ENCODE measurements around the gene TMEM203.

TMEM203 gene

DNA sequence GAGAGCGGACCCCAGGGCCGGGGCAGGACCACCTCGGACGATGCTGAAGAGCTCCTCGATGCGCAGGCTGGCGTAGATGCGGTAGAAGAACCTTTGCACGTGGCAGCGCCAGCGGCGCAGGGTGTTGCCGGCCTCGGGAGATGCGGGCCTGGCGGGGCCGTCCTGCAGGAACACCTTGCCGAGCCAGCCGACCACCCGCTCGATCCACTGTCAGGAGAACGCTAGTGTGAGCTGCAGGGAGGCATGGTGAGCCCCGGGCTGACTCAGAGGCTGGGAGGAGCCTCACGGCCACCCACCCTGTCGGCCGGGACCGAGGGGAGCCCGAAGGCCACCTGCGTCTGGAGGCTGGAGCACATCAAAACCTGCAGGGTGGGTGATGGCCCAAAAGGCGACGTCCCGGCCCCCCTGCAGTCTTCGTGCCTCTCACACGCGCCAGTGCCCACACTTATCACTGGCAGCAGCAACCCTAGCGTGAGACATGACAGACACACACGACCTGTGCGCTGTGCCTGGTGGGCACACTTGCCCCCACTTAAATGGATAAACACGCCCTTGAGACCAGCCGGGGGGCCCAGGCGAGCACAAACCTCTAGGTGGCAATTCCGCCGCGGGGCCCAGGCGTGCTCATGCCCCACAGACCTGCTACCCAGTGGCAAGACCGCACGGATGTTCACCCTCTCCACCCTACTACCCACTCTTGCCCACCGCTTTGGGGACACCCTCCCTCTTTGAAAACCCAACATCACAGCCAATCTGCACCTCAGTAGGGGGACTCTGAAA, 20.4 kb downstream of the TMEM203 start:
- in situ Hi-C loops (cut with MboI; ENCODE audit: low sequenced_read_pairs): no loop called here

DNA sequence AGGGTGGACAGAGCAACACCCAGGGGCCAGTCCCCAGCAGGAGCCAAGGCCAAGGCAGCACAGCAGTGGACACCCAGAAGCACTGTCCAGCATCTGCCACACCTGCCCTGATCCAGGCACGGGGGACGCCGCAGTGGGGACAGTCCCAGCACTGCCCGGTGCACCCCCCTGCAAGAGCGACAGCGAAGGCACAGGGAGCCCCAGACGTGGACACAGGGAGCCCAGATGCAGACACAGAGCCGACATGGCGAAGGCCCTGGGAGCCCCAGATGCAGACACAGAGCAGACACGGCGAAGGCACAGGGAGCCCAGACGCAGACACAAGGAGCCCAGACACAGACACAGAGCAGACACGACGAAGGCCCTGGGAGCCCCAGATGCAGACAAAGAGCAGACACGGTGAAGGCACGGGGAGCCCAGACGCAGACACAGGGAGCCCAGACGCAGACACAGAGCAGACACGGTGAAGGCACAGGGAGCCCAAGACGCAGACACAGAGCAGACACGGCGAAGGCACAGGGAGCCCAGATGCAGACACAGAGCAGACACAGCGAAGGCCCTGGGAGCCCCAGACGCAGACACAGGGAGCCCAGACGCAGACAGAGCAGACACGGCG, 21.4 kb downstream of the TMEM203 start:
- in situ Hi-C loops (cut with MboI; ENCODE audit: low sequenced_read_pairs): no loop called here

DNA sequence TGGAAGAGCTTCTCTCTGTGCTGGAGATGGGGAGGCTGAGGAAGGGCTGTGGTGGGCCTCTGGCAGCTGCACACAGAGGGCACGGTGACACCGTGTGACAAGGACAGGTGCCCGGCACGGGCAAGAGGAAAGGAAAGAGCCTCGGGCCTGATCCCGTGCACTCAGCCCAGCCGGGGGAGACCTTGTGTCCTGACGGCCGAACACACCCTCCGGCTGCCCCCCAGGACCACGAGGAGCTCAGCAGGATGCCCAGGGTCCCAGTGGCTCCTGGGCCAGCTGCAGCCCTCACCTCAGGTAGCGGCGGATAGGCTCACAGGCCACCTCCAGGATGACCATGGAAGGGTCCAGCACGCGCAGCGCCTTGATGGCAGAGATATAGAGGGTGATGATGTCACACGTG, 22.6 kb downstream of the TMEM203 start:
- in situ Hi-C loops (cut with MboI; ENCODE audit: low sequenced_read_pairs): no loop called here

DNA sequence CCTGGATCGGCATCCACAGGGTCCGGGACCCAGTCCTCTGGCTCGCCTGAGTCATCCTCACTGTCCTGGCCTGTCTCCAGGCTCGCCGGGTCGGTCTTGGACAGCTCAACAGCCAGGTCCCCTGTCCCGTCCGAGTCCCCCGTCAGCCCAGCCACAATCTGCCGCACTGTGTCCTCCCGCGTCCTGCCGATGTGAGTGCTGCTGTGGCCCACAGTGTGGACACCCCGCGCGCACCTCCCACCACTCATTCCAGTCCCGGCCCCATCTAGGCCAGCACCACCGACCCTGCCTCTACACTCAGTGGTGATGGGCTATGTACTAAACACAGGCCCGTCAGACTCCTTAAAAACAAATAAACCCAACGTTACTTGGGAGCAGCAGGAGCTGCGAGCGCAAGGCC, 23.8 kb downstream of the TMEM203 start:
- in situ Hi-C loops (cut with MboI; ENCODE audit: low sequenced_read_pairs): no loop called here

DNA sequence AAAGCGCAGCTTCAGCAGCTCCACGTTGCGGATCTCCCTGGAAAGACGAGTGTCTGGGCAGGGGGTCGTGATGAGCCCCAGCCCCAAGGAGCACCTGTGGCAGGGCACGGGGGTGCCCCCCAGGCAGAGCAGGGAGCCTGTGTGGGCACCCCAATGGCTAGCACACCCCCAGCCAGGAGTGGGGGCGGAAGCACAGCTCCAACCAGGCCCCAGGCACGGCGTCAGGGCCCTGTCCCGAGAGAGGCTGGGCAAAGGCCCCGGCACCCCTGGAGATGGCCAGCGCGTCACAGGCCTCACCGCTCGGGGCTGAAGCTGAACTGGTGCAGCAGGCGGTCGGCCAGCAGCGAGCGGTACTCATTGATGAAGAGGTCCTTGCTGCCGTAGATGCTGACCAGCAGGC, 25.0 kb downstream of the TMEM203 start:
- in situ Hi-C loops (cut with MboI; ENCODE audit: low sequenced_read_pairs): no loop called here

DNA sequence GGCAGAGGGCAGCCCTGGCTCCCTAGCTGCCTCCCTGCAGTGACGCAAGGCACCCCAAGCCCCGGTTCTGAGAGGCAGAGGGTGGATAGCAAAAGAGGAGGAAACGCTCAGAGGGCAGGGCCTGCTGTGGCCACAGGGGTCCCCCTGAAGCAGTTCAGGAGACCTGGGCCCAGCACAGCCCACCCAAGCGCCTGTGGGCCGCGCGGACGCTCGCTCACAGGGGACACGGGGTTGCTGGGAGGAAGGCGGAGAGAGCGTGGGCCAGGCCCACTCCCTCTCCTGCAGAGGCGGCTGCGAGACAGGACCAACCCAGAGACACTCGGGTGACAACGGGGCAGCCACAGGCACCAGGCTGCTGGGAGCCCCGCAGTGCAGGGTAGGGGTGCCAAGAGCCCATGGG, 25.7 kb downstream of the TMEM203 start:
- in situ Hi-C loops (cut with MboI; ENCODE audit: low sequenced_read_pairs): no loop called here

DNA sequence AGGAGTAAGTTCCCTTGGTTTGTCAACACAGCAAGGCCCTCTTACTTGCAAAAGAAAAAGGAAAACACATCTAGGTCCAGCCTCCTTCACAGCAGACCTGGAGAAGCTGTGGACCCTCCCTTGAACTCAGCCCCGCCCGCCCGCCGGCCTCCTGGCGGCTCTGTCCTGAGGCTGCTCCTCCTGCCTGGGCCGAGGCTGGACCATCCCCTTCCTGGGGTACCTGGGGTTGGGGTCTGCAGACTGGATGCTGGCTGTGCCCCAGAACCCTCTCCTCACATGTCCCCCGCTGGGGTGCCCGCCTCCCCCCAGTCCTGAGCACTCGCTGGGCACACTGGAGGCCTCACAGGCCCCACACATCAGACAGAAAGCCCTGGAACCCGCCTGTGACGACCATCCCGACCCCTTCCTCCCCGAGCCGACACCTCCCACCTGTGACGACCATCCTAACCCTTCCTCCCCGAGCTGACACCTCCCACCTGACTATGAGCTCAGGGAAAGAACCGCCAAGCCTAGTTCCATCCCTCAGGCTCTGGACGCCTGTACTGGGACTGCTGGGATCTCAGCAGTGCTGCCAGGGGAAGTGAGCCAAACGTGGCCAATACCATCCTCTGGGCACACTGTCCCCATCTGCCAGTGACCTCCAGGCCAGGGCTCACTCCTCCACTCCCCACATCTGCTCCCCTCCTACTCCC, 26.4 kb downstream of the TMEM203 start:
- in situ Hi-C loops (cut with MboI; ENCODE audit: low sequenced_read_pairs): no loop called here

DNA sequence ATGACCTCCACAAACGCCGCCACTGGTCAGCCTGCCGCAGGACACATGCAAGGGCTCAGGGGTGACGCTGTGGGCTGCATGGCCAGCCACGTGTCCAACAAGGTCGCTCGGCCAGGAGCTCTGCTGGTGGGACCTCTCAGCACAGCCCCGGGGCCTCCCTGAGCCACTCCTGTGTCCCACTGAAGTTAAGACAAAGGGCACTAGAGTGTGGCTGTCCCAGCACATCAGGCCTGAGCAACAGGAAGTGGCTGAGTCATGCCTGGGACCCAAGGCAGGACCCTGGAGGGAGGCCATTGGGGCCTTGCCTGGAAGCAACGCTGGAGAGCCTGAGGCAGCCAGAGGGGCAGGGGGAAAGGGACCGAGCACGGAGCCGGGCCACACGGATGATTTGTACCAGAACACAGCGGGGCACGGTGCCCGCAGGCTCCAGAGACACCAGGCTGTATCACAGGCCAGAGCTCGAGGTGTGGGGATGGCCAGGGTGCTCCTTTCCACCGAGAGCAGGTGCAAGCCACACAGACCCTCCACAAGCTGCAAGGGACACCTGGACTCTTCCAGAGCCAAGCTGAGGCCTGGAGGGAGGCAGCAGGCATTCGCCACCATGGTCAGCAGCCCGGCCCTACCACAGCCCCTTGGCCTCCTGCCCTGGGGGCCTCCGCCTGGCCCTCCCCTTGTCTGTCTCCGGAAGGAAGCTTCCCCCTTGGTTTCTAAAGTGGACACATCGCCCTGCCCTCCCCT, 27.1 kb downstream of the TMEM203 start:
- in situ Hi-C loops (cut with MboI; ENCODE audit: low sequenced_read_pairs): no loop called here

DNA sequence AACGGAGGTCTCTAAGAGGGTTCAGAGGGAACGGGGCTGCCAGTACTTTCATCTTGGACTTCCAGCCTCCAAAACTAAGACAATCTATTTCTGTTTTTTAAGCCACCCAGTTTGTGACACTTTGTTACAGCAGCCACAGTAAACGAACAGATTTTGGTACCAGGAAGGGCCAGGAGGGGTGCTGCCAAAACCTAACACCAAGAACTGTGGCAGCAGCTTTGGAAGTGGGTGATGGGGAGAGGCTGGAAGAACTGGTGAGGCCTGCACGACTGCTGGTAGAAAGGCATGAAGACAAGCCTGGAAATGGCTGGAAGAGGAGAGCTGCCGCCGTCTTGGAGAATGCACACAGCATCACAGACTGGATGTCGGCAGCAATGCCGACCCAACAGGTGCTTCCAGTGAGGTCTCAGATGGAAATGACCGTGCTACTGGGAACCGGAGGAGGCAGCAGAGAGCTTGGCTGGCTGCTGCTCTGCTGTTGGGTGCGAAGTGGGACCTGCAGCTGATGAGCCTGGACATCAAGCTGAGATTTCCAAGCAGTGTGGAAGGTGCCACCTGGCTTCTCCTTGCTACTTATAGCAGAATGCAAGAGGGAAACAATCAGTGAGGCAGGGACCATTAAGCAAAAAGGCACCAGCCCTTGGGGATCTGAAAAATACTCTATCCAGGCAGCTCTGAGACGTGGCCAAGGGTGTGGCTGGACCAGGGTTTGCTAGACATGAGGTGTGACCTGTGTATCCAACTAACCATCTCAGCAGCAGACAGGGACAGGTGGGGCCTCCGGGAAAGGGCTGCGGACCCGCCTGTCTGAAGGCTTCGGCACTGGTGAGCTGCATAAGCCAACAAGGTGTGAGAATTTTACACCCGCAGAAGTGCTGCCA, 28.9 kb downstream of the TMEM203 start:
- in situ Hi-C loops (cut with MboI; ENCODE audit: low sequenced_read_pairs): no loop called here

DNA sequence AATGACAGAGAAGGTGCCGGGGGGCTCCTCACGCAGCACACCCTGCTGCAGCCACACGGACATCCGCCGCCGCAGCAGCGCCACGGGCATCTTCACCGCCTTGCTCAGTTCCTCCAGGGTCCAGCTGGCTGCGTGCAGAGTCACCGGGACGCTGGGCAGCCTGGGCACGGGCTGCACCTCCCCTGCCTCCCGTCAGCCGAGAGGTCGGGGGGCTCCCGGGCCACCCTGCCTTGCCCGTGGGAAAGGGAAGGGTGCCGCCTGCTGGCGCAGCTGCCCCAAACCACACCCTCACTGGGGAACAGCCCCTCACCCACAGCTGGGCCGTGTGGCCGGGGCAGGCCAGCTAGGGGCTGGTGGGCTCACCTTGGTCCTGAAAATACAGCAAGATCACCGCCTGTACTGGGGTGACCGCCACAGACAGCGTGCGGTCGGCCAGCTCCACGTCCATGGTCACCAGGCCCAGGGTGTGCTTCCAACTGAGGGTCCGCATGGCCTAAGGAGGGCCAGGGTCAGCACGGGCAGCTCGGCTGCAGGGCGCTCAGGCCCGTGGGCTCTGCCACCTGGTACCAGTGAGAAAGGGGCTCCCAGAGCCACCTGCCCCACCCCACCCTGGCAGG, 30.0 kb downstream of the TMEM203 start:
- in situ Hi-C loops (cut with MboI; ENCODE audit: low sequenced_read_pairs): no loop called here

DNA sequence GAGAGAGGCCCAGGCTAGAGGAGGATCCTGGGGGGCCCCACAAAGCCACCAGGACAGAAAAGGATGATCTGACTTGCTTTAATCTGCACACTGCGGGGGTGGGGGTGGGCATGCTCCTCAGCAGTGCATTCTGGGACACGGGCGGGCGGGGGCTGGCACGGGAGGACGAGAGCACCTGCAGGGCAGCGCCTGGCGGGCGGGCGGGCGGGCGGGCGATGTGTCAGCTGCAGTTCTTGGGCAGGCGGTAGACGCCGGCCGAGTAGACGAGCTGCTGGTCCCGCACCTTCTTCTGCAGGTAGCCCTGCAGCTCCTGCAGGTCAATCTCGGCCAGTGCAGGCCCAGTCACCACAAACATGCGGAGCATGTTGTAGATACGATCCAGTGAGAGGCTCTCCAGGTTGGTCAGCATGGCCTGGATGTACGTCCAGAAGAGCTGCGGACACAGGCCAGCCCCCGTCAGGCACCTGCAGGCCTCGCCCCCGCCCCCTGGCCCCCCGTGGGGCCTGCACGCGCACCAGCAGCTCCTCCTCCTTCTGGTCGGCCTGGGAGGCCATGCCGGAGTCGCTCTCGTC, 30.6 kb downstream of the TMEM203 start:
- in situ Hi-C loops (cut with MboI; ENCODE audit: low sequenced_read_pairs): no loop called here

DNA sequence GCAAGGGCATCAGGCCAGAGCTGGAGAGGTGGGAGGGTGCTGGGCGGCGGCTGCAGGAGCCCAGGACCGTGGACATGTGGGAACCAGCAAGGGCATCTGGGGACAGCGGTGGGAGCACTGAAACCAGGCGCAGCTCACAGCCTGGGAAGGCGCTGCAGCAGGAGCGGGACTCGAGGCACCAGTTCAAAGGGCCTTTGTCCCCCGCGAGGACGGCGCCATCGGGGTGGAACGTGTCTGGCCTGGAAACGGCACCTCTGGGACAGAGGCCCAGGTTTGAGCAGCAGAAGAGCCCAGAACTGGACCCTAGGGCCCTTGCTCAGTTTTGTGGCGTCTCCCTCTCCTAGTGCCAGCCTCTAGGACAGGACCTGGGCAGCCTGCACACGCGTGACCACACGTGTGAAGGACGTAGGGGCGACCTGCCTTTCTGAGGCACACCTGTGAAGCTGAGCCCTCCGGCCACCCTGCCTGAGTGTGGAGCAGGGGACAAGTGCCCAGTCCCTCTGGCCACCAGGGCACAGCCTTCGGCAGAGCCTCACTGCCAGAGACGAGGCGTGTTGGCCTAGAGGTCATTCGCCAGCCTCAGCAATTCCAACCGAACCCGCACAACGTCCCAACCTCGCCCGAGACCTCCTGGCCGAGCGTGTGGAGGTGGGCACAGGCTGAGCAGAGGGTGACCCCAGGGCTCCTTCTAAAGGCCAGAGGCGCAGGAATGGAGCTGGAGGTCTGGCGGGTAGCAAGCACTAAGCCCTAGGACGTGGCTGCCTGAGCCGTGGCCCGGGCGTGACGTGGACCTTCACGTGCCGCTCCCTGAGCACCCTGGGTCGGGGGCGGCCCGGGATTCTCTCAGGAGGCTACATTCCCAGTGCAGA, 31.4 kb downstream of the TMEM203 start:
- in situ Hi-C loops (cut with MboI; ENCODE audit: low sequenced_read_pairs): no loop called here

DNA sequence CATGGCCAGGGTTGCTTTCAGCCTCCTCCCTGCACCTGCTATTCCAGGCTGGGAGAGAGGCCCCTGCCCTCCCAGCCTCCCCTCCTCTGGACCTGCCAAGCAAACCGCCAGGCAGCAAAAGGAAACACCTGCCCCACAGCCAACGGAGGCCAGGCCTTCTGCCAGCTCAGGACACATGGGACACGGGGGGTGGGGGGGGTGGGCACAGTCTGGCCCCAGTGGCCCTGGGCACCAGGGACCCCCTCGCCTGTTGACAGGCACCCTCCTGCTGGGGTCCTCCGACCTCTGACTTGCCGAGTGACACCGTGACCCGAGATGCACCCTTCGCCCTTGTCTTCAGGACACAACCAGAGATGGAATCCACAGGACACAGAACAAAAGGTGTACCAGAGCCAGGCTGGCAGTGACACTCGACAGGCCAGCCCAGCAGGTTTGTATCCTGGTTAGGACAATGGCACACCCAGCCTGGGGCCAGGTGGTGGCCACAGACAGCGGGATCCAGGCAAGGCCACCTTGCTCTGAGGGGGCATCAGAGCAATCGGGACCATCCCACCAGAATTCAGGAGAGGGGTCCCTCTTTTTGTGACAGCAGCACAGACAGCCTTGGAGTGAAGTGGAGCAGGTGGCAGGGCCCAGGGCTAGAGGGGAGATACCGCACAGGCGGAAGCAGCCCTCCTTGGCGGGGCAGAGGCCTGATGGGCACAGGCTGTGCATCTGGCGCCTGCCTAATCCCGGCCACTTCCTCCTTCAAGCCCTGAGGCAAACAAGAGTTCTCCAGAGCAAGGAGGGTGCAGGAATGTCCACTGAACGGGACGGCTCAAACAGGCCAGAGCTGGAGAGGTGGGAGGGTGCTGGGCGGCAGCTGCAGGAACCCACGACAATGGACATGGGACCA, 32.3 kb downstream of the TMEM203 start:
- in situ Hi-C loops (cut with MboI; ENCODE audit: low sequenced_read_pairs): no loop called here

DNA sequence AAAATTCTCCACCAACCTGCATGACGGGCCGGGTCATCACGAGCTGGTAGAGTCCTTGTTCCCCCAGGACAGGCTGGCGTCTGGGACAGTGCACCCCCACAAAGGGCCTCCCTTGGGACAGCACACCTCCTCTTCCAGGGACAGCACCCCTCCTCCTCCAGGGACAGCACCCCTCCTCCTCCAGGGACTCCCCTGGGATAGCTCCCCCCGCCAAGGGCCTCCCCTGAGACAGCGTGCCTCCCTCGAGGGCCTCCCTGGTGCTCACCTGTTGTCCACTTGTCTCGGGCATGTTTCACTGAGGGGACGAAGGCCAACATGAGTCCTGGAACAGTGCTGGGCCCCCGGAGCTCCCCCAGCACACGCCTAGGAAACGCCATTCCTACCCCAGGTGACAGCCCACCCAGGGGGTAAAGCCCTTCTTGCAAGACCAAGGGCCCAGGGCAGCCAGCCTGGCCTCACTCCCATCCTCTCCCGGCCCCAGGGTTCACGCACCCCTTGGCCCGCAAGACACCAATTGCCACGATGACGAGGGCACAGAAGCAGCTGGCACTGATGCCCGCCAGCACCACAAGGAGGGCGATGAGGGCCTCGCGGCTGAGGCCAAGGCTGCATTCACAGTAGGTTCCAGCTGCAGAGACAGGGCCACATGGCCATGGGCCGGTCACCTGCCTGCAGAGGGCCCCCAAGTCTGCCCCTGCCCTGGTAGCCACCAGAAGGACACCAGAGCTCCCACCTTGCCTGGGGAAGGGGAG, 34.1 kb downstream of the TMEM203 start:
- in situ Hi-C loops (cut with MboI; ENCODE audit: low sequenced_read_pairs): no loop called here

DNA sequence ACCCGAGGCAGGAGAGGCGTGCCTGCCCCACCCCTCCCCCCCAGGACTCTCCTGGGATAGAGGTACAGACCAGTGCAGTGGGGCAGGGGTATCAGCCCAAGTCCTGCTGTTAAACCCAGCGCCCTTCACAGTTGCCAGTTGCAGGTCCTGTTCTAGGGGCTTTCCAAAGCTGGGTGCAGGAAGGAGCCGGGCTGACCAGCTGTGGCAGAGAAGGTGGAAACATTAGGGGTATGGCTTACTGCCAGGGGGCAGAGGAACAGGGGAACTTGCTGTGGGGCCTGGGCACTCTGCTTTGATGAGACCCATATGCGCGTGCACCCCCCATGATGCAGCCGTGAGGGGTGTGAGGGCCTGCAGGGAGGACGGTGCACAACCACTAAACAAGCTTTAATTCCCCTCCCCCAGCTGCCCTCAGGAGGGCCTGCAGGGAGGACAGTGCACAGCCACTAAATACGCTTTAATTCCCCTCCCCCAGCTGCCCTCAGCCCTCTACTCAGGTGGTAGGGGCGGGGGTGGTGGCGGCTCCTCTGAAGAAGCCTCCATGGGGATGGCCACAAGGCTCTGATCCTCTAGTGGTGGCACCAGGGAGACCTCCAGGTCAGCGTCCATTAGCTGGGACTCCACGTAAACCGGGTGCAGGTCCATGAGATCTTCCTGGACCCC, 34.8 kb downstream of the TMEM203 start:
- in situ Hi-C loops (cut with MboI; ENCODE audit: low sequenced_read_pairs): no loop called here

DNA sequence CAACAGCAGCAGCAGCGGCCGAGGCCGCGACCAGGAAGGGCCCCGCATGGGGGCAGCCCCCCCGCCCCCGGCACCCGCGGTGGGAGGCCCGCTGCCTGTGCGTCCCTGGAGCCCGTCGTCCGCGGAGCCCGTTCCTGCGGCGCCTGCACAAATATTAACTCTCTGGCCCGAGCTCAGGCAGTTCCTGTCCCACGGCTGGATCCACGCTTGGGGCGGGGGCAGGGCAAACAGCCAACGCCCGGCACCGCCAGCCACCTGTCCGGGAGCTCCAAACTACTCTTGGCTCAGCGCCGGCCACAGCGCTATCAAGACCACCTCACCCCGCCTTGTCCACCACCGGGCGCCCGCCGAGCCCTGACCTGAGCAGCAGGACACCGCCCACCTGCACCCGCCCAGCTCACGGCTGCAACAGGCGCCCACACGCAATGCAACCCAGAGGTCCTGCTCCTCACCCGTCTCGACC, 35.5 kb downstream of the TMEM203 start, which contains the start of gene LRRC26:
LRRC26 (minus strand) TSS at position 156 of the 463 bp plus-strand sequence; CDS start at position 48, 108 bp downstream.
- in situ Hi-C loops (cut with MboI; ENCODE audit: low sequenced_read_pairs): no loop called here

Data from HL-60/S4 treated with phorbol 12-myristate 13-acetate at 8.2 ng/mL for 4 days and 3 days (cell line).